DND-41 (cell line): Measurements from ENCODE around the gene PSMB9.
A peak's percentile ranks its signal among the peaks of the same experiment; 100 is the strongest.

Experiments used
- ATAC-seq: fragments of 200-7000 bp; cut with Tn5 transposase; 3 replicates; pipeline ENCODE4 v1.9.1; 2021; ENCODE audit warnings: low read depth; ENCODE audit not compliant: insufficient read depth
- DNase-seq: peaks from one replicate; pipeline ENCODE4 v3.0.0-alpha.2; 2020
- H2AFZ ChIP-seq: 2 replicates; pipeline ENCODE4 v1.6.0; 2012; ENCODE audit warnings: low read depth, low read length
- H3K27ac ChIP-seq: 2 replicates; pipeline ENCODE4 v1.5.1; 2012; ENCODE audit warnings: low read length, inconsistent platforms
- H3K27me3 ChIP-seq: fragments of 200-600 bp; sonication (generic); 2 replicates; pipeline ENCODE4 v1.6.0; 2012; ENCODE audit warnings: low read length, mild to moderate bottlenecking, inconsistent platforms; ENCODE audit not compliant: insufficient read depth, poor library complexity
- H3K36me3 ChIP-seq: 2 replicates; pipeline ENCODE4 v1.5.1; 2012; ENCODE audit warnings: low read length, inconsistent platforms; ENCODE audit not compliant: insufficient read depth
- H3K4me1 ChIP-seq: 2 replicates; pipeline ENCODE4 v1.5.1; 2012; ENCODE audit warnings: mild to moderate bottlenecking, low read length; ENCODE audit not compliant: insufficient read depth
- H3K4me2 ChIP-seq: 2 replicates; pipeline ENCODE4 v1.6.0; 2012; ENCODE audit warnings: mild to moderate bottlenecking, moderate library complexity, low read length, inconsistent platforms; ENCODE audit not compliant: insufficient read depth
- H3K4me3 ChIP-seq, 2 experiments: fragments of 200-600 bp in 1 of 2; shearing (Covaris generic) in 1 of 2; 2 replicates each; pipeline ENCODE4 v1.5.1; 2012 to 2016; ENCODE audit warnings: inconsistent platforms in 2 of 2, low read length in 2 of 2, mild to moderate bottlenecking in 2 of 2, low read depth in 1 of 2, moderate library complexity in 1 of 2
- H3K79me2 ChIP-seq: 2 replicates; pipeline ENCODE4 v1.6.0; 2012; ENCODE audit warnings: low read length, inconsistent platforms; ENCODE audit not compliant: insufficient read depth
- H3K9ac ChIP-seq: 2 replicates; pipeline ENCODE4 v1.6.0; 2012; ENCODE audit warnings: low read depth, mild to moderate bottlenecking, inconsistent platforms, low read length, moderate library complexity
- H3K9me3 ChIP-seq: 2 replicates; pipeline ENCODE4 v1.5.1; 2012; ENCODE audit warnings: low read length, moderate library complexity, mild to moderate bottlenecking, inconsistent platforms; ENCODE audit not compliant: insufficient read depth, severe bottlenecking
- H4K20me1 ChIP-seq: 2 replicates; pipeline ENCODE4 v1.6.0; 2012; ENCODE audit warnings: low read length; ENCODE audit not compliant: insufficient read depth
- EZH2 ChIP-seq: IDR thresholded peaks from 3 replicates; pipeline ENCODE4 v1.6.1; 2012; ENCODE audit warnings: borderline replicate concordance, low read depth, mild to moderate bottlenecking, moderate library complexity, low read length, inconsistent platforms; ENCODE audit not compliant: severe bottlenecking
- TF ChIP-seq, protein P1 (sequence below): IDR thresholded peaks from 2 replicates; pipeline ENCODE4 v1.5.1; 2012; ENCODE audit warnings: borderline replicate concordance, low read length, moderate library complexity, mild to moderate bottlenecking; ENCODE audit not compliant: poor library complexity, severe bottlenecking; ENCODE audit errors: extremely low read depth

Gene PSMB9

DNA sequence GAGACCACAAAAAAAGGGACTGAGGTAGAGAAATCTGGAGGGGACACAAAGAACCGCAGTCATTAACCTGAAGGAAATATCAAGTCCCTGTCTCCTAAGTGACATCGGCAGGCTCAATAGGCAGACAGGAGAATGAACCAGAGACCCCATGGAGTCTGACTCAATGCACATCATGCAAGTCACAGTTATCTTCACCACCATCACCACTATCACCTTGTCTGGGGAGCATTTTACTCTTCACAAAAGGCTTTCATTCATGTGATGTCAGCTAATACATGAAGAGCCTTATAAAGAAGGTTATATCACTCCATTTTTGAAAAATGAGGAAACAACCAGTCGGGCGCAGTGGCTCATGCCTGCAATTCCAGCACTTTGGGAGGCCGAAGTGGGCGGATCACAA lies 4.9 kb upstream of the PSMB9 start:
- Histone ChIP-seq H3K4me1 (peaks cover 41% of the 10 kb centered on the region), H3K9me3 (no peaks in the 10 kb centered on the region), H3K9ac (no peak overlapping the region), H2AFZ (no peak overlapping the region), H3K27ac (no peak overlapping the region), H3K79me2 (peaks cover 15% of the 10 kb centered on the region), H3K36me3 (peaks cover 37% of the 10 kb centered on the region), H3K4me3 (no peak overlapping the region), H3K4me2 (no peak overlapping the region), H3K27me3 (no peaks in the 10 kb centered on the region), H4K20me1 (no peaks in the 10 kb centered on the region)
- TF ChIP-seq, protein P1, sequence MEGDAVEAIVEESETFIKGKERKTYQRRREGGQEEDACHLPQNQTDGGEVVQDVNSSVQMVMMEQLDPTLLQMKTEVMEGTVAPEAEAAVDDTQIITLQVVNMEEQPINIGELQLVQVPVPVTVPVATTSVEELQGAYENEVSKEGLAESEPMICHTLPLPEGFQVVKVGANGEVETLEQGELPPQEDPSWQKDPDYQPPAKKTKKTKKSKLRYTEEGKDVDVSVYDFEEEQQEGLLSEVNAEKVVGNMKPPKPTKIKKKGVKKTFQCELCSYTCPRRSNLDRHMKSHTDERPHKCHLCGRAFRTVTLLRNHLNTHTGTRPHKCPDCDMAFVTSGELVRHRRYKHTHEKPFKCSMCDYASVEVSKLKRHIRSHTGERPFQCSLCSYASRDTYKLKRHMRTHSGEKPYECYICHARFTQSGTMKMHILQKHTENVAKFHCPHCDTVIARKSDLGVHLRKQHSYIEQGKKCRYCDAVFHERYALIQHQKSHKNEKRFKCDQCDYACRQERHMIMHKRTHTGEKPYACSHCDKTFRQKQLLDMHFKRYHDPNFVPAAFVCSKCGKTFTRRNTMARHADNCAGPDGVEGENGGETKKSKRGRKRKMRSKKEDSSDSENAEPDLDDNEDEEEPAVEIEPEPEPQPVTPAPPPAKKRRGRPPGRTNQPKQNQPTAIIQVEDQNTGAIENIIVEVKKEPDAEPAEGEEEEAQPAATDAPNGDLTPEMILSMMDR: no peak
- TF ChIP-seq EZH2: no peak
- ATAC-seq (no peak), DNase-seq (no peak)

DNA sequence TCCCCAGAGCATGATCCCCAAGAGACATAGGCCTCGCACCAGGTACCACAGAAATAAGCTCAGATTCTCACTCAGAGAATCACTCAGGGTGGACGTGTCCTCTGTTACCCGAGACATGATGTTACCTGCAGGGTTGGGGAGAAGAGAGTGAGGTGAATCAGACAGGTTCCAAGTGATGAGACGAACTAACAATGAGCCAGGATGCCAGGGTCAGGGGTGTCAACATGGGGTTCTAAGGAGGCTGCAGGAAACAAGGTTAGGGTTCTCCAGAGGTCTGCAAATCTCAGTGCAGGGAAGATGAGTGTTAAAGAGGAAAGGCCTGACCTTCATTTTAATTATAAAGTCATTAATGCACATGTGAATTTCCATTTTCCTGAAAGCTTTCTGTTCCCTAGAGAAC lies 3.0 kb upstream of the PSMB9 start:
- Histone ChIP-seq H3K9ac (no peak overlapping the region), H3K9me3 (no peaks in the 10 kb centered on the region), H3K4me1 (peaks cover 41% of the 10 kb centered on the region), H3K4me3 (no peak overlapping the region), H4K20me1 (no peaks in the 10 kb centered on the region), H2AFZ (no peak overlapping the region), H3K79me2 (peaks cover 32% of the 10 kb centered on the region), H3K27me3 (no peaks in the 10 kb centered on the region), H3K4me2 (no peak overlapping the region), H3K27ac (no peak overlapping the region), H3K36me3 (peaks cover 37% of the 10 kb centered on the region)
- ATAC-seq (no peak), DNase-seq (no peak)
- TF ChIP-seq, protein P1: no peak
- no peak for TF ChIP-seq EZH2

DNA sequence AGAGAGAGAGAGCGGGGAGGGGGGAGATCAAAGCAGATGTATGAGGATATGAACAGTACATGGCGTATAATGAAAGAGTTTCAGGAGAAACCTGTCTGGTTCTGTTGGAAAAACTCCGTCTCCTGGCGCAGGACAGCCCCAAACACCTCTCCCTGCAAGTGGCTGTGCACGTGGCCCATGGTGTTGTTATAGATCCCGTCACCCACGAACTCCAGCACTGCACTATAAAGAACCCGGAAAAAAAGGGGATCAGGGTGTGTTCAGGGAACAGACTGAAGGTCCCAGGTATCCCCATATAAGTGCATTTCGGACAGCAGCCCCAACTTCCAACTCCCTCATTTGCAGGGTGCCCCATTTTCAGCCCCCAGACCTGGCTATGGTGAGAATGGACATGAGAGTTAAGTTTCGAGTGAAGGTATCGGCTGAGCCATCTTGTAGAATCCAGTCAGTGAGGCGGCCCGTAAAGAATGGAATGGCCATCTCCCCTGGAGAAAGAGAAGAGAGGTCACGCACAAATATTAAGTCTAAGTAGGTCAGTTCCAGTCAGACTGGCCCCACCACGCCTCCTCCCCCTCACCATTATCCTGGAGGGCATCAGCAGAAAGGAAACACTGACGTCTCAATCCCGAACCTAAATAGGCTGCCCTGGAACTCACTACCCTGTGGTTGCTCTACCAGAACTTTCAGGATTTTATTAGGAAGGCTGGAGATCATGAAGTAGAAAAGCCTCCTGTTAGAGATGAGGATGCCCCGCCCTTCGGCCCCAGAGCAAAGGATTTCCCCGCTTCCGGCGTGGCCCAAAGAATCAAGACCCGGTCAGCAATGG lies 1.8 kb upstream of the PSMB9 start:
- Histone ChIP-seq H3K27ac (peak overlapping the region; percentile 15; the same call in 1 of the 2 replicates), H3K9ac (peak overlapping the region; percentile 83), H3K79me2 (peaks cover 30% of the 10 kb centered on the region), H4K20me1 (no peaks in the 10 kb centered on the region), H3K4me2 (peak overlapping the region; percentile 75), H3K9me3 (no peaks in the 10 kb centered on the region), H3K4me1 (peaks cover 33% of the 10 kb centered on the region), H2AFZ (0 out of 2 replicates have a peak overlapping the region, but pooled peaks have one; percentile 91), H3K27me3 (no peaks in the 10 kb centered on the region), H3K4me3 (peak overlapping the region in 1 of 2 experiments; percentile 79; a peak in 3 of 4 replicates), H3K36me3 (peaks cover 38% of the 10 kb centered on the region)
- no peak for DNase-seq
- no peak for ATAC-seq
- TF ChIP-seq, protein P1: no peak
- no peak for TF ChIP-seq EZH2
